K562 (cell line): Measurements from ENCODE around the gene POU2AF1.

Source experiments
- EZH2 ChIP-seq: IDR thresholded peaks from 2 replicates; pipeline ENCODE4 v1.6.1; 2012; ENCODE audit warnings: low read depth, mild to moderate bottlenecking, inconsistent platforms, low read length, borderline replicate concordance
- PURB ChIP-seq: sonication (generic); formaldehyde crosslinking; IDR thresholded peaks from 2 replicates; pipeline ENCODE4 v1.9.0; 2021; ENCODE audit warnings: low read depth, mild to moderate bottlenecking, missing genetic modification reagents
- ZKSCAN8 ChIP-seq: fragments of 200-800 bp; sonication (Bioruptor generic); IDR thresholded peaks from 2 replicates; pipeline ENCODE4 v1.6.1; 2016; ENCODE audit warnings: missing genetic modification characterization, missing compliant biosample characterization
- ZNF639 ChIP-seq, 2 experiments: fragments of 200-800 bp in 1 of 2; sonication (Bioruptor generic) in 1 of 2; sonication (generic) in 1 of 2; formaldehyde crosslinking in 1 of 2; IDR thresholded peaks in 1 of 2; conservative IDR thresholded peaks in 1 of 2; 2 replicates each; pipeline versions ENCODE4 v1.5.0 to v1.6.1; 2016 to 2020; ENCODE audit warnings: missing compliant biosample characterization in 1 of 2, missing genetic modification characterization in 1 of 2, missing genetic modification reagents in 1 of 2

- TF ChIP-seq ZNF639 (CRISPR knock-in tag; conservative IDR thresholded peaks at IDR 0.05 in 1 of 2, IDR thresholded peaks at IDR 0.05 in 1 of 2) (no peak), PURB (CRISPR knock-in tag) (no peak), ZKSCAN8 (CRISPR knock-in tag) (no peak), EZH2 (no peak)
Measured at GRCh38 chr11:111363985-111364384, 15.1 kb downstream of the POU2AF1 start.
